ENCODE data around the gene KDM2A.

Gene KDM2A

DNA sequence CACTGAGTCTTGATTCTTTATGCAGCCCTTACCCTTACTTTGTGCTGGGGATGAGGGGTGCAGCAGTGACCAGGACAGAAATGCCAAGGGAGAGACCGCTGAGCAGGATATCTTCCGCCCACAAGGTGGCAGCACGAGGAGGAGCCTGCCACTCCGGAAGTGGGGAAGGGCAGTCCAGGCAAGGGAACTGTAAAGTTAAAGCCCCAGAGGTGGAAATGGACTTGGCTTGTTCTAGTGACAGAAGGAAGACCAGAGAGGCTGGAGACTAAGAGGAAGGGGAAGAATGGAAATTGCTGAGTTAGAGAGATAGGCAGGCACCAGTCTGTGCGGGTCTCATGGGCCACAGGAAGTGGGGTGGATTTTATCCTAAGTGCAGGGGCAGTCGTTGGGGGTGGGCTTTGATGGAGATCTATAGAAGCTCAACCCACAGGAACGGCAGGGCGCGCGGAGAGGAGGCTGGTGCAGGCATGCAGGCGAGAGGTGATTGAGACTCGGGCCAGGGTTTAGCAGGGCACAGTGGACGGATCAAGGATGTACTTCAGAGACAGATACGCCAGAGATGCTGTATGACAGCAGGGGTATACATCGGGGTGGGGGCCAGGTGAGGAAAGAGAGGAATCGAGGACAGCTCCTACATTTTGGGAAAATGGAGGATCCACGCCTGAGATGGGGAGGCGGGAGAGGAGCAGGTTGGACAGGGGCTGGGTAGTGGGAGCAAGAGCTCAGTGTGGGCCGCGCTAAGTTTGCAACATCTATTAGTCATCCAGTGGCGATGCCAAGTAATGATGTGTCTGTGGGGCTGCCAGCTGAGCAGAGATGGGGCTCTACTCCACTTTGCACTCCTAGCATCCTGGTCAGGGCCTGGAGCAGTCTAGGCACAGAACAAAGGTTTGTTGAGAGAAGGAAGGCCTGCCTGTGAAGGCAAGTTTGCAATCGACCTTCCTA is 143.9 kb downstream of the KDM2A start:
- DNase-seq: peak; percentile 79

DNA sequence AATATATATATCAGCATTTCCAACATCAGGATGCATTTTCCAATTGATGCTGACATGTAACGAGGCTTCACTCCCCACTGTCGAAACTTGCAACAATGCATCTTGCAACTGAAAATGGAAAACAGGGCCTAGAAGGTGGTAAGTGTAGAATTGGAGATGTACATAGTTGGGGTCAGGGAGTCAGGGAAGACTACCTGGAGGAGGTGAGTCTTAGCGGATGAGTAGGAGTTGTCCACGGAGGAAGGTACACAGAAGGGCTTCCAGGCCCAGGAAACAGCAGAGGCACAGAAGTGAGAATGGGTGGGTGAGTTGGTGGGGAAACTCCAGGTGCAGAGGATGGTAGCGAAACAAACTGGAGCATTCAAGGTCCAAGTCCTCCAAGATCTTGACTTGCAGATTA is 145.2 kb downstream of the KDM2A start:
- no peak for DNase-seq

DNA sequence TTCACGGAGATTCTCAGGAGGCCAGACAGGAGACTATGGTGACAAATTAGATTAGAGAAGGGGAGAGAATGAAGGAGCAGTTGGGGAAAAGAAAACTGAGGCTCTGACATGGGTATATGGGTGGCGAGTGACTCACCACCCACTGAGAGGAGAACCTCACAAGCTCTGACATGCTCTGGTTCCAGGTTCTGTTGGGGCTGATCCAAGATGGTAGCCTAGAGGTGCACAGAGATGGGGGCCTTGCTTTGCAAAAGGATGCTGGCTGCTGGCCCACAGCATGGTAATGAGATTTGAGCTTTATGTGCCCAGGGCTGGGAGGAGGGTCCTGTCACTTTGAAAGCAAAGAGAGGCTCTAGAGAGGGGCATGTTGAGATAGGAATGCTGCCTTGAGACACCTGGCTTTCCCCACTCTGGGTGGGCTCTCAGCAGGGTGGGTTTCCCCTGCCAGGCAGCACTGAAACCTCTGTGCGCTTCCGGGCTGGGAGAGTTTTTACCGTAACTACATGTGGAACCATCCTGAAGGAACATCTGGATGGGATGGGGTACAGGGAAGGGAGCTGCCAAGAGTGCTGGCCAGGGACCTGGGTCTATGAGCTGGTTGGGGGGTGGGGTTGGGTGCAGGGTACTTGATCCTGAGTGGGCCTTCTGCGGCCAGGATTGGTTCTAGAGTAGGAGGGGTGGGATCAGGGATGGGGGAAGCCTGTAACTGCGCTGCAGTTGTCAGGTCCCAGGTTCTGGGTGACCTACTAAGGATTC is 146.0 kb downstream of the KDM2A start:
- no peak for DNase-seq

DNA sequence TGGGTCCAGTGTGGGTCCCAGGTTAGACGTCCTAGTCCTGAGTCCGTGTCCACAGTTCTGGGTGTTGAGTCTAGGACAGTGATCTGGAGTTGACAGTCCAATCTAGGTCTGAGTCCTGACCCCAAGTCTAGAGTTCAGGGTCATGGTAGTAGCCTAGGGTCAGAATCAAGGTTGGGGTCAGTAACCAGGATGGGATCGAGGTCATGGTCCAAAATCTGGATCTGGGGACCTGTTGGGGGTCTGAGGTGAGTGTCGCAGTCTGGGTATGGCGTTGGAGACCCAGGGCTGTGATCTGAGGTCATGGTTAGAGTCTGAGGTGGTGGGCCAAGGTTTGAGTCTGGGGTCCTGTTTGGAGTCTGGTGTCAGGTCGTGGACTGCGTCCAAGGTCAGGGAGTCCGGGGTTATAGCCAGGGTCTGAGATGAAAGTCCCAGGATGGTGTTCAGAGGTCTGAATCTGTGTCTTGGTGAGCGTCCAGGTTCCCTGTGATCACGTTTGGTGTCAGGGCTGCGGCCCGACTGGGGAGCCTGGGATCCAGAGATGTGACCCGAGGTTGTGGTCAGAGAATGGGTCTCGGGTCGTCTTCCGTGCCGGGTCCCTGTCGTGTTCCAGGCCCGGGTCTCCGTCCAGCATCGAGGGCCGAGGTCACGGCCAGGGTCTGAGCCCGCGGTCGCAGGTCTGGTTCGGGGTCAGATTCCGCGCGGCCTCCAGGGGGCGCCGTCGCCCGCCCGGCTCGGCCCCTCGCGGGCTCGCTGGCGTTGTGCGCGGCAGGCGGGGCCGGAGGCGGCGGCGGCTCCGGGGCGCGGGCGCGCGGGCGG is 146.8 kb downstream of the KDM2A start:
- peak; percentile 47 for DNase-seq

DNA sequence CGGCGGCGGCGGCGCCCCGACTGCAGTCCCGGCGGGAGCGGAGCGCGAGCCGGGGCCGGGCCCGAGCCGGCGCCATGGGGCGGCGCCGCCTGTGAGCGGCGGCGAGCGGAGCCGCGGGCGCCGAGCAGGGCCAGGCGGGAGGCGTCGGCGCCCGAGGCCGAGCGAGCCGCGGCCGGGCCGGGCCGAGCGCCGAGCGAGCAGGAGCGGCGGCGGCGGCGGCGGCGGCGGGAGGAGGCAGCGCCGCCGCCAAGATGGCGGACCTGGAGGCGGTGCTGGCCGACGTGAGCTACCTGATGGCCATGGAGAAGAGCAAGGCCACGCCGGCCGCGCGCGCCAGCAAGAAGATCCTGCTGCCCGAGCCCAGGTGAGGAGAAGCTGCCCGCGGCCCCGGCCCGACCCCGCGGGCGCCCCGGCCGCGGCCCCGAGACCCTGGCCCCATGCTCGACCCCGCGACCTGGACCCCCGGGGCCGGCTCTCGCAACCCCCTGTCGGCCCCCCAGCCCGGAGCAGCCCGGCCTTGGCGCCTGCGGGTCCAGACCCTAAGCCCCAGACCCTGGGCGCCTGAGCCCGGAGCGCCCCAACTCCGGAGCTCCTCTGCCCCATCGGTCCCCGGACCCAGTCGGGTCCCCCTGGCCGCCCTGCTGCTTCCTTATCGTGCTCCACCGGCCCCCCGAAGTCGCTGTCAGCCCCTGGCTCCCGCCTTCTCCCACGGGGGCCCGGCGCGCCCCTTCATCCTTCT is 147.6 kb downstream of the KDM2A start, which contains the start of gene GRK2:
Gene GRK2 (plus strand): TSS at position 25 of the 739 bp plus-strand sequence. CDS start 227 bp downstream, at position 252.
- DNase-seq: peak; percentile 41

DNA sequence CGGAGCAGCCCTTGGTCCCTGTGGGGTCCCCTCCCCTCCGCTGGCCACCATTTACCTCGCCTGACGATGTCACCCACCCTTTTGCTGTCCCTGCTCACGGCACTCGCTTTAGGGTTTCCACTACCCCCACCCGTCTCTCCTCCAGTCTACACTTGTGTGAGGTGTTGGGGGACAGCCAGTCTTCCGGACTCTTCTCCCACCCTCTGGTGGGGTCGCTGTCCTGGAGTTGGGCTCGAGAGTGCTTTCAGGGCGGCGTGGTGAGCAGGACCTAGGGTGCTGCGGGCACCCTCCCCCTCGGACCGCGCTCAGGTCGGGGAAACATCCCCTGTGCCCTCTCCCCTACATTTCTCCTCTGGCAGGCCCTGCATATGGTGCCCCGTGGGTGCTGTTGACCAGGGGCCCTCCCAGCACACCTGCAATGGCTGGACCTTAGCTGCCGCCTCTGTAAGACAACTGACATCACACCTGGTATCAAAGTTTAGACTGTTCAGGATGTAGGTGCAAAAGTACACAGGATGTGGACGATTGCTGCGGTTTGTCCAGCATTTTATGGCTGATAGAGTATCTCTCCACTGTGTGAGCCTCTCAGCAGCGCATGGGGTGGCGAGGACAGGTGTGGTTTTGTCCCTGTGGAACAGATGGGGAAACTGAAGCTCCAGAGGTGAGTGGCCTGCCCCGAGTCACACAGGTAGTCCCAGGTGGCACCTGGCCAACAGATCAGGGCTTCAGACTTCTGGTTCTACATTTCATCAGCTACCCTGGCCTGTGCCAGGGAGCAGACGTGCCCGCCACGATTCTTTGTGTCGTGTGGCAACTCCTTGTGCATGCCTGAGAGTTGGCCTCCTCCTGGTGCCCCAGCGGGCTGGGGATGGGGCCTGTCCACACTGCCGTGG is 148.4 kb downstream of the KDM2A start:
- DNase-seq: no peak

DNA sequence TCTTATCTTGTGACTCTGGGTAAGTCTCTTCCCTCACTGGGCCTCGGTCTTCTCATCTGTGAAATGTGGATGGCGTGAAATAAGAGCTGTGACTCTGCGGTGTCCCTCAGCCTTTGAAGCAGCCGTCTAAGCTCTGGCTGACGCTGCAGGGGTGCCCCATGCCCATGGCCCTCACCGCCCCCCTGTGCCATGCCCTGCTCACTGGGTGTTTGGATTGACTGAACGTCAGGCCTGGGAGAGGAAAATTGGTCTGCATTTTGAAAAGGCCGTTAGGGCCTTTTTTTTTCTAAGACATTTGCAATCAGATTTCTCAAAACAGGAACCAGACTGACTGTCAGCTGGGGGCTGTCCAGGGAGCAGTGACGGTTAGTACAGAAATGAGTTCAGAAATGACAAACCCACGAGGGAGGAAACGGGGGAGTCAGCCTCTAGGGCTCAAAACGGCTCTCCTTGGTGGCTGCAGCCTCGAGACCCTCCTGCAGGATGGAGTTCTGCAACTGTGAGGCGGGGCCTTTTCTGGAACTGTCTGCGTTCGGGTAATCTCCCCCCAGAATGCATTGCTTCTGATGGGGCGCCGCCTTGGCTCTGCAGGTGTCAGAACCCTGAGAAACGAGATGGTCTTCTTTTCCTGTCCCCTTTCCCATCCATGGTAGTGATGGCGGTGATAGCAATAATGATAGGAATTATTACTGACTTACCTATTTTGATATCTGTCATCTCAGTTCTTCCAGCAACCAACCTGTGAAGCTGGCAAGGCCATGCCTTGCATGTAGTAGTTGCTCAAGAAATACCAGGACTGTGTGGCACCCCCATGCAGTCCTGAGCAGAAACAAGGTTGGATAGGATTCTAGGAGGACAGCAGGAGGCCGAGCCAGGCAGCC is 149.3 kb downstream of the KDM2A start:
- no peak for DNase-seq

DNA sequence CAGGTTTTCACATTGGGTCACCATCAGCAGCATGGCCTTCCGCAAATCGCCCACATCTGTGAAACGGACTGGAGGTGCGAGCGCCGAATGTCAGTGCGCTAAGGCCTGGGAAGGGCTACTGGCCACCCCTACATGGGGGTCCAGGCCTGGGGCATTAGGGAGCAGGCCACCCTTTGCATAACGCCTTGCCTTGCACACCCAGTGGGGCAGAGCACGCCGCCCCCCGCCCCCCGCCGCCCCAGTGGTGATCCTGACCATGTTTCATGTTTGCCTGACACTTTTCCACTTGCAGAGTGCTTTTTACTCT is 149.9 kb downstream of the KDM2A start:
- DNase-seq: no peak

DNA sequence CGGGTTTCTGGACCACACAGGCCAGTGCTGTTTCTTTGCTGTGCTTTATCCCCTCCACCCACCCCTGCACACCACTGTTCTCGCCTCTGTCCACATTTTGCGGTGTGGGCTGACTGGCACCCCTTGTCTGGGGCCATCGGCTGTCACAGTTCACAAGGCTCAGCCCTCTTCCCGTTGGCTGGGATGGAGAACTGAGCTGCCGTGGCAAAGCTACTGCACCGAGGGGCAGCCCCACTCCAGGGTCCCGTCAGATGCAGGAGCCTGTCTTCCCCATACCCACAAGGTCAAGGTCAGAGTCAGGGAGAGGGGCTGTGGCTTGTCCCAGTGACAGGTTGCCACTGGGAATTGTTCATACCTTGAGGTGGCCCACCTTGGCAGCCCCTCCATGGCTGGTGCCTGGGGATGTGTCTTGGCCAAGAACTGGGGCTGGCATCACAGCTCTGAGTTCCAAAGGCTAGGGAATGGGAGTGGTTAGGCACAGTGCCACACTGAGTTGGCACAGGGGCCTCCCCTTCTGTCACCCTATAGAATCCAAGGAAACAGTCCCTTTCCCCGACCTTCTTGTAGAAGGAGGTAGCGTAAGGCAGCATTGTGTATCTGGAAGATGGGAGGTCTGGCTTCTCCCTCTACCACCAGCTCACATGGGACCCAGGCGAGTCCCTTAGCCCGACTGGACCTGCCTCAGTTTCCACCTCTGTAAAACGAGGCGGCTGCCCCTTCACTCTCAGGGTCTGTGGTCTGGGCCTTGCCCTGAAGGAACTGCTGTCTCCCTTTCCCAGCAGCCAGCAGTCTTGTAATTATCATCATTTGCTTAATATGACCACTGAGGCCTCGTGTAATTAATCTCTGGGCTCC is 150.6 kb downstream of the KDM2A start:
- DNase-seq: no peak

DNA sequence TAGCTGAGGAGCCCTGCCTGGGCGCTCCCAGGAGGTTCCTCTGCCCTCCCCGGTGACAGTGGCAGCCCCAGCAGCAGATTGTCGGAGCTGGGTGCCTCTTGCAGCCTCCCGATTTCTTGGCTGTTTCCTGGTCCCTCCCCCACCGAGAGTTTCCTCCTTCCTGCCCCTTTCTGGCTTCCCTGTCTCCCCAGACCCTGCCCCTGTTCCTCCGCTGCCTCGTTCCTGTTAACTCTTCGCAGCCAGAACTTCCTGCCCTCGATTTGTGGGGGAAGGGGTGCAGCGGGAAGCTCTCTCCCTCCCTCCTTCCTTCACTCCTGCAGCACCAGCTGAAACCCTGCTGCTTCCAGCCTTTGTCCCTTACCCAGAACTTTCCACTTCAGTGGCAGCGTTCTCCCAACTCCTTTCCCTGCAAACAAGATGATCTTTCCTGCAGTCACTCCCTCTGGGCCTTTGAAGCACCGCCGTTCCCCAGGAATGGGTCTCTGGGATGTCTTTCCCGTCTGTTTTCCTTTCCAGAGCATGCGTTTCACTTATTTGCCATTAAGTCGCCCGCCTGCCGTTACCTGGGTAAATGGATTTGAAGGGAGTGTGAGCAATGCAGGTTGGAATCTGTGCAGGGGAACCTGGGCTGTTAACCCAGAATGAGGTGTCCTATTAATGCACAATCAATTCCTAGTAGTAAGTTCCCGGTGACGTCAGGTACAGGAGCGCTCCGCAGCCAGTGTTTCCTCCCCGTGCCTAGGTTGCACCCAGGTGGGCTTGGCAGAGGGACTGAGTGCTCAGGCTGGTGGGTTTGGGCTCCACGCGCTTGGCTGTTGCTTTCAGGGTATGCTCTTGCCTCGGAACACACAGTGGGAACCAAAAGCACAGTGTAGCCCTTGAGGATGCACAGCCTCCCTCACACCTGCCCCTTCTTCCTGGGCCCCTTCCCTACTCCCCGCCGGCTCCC is 151.5 kb downstream of the KDM2A start:
- DNase-seq: no peak

DNA sequence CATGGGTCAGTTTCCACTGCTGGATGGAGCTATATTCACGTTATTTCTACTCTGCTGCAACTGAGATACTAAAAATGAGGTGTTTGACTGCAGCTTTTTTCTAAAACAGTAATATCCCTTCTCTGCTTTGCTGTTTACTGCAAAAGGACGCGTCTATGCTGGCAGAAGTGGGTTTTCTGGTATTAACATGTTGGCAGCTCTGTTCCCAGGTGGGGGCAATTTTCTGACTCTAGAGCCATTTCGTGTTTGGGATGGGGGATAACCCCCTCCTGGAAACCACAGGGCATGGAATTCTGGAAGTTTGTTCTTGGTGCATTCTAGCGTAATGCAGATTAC is 152.1 kb downstream of the KDM2A start:
- no peak for DNase-seq

DNA sequence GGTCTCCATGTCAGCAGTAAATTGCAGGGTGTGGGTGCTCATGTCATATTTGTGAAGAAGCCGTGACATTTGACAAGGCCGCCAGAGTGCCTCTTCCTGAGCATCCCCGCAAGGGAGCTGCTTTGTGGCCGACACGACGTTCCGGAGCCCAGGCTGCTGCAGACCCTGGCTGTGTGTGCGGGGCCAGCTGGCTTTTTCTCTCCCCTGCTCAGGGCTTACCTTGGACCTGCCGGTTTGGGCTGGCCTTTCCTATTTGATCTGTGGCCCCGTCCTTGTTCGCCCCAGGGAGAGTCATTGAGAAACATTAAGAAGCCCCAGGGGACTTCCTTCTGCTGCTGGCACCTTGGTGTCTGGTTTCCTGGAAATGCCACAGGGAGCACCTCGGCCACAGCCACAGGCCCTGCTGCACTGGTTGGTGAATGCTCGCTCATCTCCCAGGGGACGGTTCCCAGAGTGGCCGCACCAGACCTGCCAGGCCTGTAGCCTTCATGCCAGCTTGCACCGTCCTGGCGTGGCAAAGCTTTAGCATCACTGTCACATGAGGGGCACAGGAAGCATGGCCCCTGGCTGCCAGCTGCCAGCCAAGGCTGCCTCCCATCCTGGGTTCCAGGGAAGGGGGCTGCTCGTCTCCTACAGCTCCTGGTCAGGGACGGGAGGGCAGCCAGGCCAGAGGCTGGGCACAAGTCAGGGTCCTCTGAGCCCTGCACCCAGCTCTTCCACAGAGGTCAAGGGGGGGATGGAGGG is 152.7 kb downstream of the KDM2A start:
- no peak for DNase-seq

DNA sequence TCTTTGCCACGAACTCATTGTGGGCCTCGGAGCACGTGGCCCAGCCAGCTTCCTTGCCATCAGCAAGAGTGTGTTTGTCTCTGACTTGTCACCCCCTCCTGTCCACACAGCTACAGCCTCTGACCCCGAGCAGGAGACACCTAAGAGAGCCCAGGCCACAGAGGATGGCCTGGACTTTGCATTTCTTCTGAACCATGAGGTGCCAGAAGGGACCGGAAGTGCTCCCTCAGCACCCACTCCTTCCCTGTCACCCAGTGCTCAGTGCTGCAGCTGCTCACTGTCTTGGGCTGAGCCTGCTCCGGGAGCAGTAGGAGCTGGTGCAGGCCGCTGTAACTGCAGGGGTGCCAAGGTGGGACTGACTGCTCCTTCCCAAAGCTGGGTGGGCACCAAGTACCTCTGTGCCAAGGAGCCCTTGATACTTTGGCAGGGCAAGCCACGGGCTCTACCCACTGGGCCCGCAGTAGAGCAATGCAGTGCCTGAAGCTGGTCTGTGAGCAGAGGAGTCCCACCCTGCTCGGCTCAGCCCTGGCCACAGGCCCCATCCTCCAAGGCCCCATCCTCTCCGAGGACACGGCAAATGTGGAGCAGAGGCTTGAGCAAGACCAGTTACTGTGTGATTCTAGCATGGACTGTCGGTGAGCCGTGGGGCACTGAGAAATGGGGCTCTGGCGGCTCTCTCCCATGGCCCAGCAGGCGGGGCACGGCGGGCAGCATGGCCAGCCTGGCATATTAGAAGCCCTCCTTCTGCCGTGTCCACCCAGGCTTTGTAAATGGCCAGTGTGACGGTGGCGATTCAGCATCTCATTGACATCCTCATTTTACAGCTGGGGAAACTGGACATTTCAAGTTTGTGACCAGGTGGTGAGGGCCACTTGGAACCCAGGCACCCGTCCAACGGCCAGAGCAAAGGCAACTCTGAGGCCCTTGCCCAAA is 153.5 kb downstream of the KDM2A start:
- DNase-seq: no peak

DNA sequence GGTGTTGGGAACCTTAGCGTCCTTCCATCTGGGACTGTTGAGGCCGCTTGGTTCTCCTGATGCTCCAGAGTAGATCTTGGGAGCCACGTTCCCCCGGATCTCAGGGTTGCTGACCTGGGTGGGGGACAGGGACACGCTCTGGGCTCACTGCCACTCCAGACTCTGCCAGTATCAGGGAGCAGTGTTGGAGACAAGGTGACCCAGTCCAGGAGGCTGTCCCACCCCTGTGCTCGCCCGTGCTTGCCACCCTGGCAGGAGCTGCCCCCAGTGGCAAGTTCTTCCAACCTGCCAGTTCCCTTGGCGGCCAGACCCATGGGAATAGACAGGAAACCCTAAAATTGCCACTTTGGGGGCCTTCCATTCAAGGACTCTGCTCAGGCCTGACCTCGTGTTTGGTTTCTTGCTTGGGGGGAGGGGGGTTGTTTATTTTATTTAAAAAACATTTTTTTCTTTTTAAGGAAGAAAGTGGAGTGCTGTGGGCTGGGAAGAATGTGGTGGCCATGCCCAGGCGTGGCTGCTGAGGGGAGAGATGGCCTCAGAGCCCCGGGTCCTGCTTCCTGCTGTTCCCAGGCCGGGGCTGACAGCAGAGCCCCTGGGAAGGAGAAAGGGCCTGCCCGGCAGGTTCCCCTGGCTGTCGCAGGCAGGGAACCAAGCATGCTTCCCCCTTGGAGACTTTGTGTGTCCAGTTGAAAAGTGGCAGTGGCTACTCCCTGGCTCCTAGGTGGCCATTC is 154.4 kb downstream of the KDM2A start:
- no peak for DNase-seq

DNA sequence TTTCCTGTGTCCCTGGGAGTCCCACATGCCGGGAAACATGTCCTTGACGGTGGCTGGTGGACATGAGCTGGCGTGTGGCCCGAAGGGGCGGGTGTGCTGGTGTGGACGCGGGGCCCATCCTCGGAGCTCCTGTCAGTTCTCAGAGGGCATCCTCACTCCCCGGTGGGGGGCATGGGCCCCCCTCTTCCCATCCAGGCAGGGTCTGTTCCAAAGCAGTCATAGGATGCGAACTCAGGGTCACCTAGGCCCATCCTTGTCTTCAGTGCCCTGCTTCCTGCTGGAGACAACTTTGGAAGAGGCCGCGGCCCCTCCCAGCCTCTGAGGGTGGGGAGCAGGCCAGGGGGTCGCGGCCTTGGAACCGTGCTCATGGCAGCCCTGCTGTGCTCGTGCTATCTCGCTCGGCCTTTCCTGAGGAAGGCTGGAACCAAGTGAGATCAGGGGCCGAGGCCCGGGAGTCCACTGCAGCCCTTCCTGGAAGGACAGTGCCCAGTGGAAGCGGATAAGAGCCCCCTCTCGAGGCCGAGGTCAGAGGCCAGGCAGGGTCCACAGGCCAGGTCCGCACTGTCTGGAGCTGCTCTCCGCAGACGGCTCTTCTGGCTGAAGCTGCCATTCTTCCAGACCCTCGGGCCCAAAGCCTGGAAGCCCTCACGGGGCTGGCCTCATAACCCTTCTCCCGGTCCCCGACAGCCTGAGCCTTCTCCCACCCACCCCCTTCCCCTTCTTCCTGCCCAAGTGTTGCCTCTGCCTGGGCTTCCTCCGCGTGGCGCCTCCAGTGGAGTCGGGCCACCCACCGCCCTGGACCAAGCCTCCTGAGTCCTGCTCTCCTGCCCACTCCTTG is 155.9 kb downstream of the KDM2A start:
- DNase-seq: no peak

Measured in fibroblast of upper back skin (primary cell).